Liver (tissue), 9 donors: Measurements from ENCODE around the gene ENOX1. TPM values are rescaled to one million over a fixed set of nuclear protein-coding genes. Genes with fewer than 3 reads are reported as not detected.

Experiments
- DNase-seq: peaks from one replicate; pipeline ENCODE4 v3.0.0-alpha.2; 2017; ENCODE audit warnings: low spot score
- H3K27ac ChIP-seq, 2 donors: one replicate each; pipeline ENCODE4 v1.7.0; 2013; ENCODE audit warnings: inconsistent platforms in 2 of 2, low read length in 2 of 2, control low read depth in 1 of 2, low read depth in 1 of 2, mild to moderate bottlenecking in 1 of 2
- H3K27me3 ChIP-seq, 4 donors: one replicate each; pipeline versions ENCODE4 v1.6.1 to v1.7.0; 2013; ENCODE audit warnings: low read length in 3 of 4, inconsistent platforms in 1 of 4, mild to moderate bottlenecking in 1 of 4, moderate library complexity in 1 of 4; ENCODE audit not compliant: control insufficient read depth in 4 of 4, insufficient read depth in 4 of 4
- H3K36me3 ChIP-seq, 4 donors: one replicate each; pipeline versions ENCODE4 v1.6.1 to v1.7.0; 2013; ENCODE audit warnings: low read length in 3 of 4, mild to moderate bottlenecking in 3 of 4, low read depth in 1 of 4, moderate library complexity in 1 of 4; ENCODE audit not compliant: control insufficient read depth in 4 of 4, insufficient read depth in 3 of 4
- H3K4me1 ChIP-seq, 4 donors: one replicate each; pipeline versions ENCODE4 v1.6.1 to v1.7.0; 2013; ENCODE audit warnings: low read length in 3 of 4, mild to moderate bottlenecking in 3 of 4, moderate library complexity in 1 of 4; ENCODE audit not compliant: control insufficient read depth in 4 of 4, insufficient read depth in 4 of 4
- H3K4me3 ChIP-seq, 3 donors: one replicate each; pipeline versions ENCODE4 v1.6.1 to v1.7.0; 2013; ENCODE audit warnings: low read length in 3 of 3, control low read depth in 1 of 3, low read depth in 1 of 3, mild to moderate bottlenecking in 1 of 3
- H3K9ac ChIP-seq, 2 donors: one replicate each; pipeline ENCODE4 v1.7.0; 2013; ENCODE audit warnings: low read length in 2 of 2, mild to moderate bottlenecking in 2 of 2, moderate library complexity in 2 of 2, control low read depth in 1 of 2, low read depth in 1 of 2
- H3K9me3 ChIP-seq, 4 donors: one replicate each; pipeline versions ENCODE4 v1.6.1 to v1.7.0; 2013; ENCODE audit warnings: low read length in 3 of 4; ENCODE audit not compliant: control insufficient read depth in 4 of 4
- EGR1 ChIP-seq, 2 donors: IDR thresholded peaks; 2 replicates each; pipeline ENCODE4 v1.6.1; 2016 to 2018; ENCODE audit warnings: antibody characterized with exemption in 2 of 2, low read depth in 2 of 2
- FOXA1 ChIP-seq: IDR thresholded peaks from 2 replicates; pipeline ENCODE4 v1.6.1; 2016; ENCODE audit warnings: antibody characterized with exemption
- FOXA2 ChIP-seq: IDR thresholded peaks from 2 replicates; pipeline ENCODE4 v1.6.1; 2016; ENCODE audit warnings: antibody characterized with exemption
- GABPA ChIP-seq, 2 donors: IDR thresholded peaks in 1 of 2; conservative IDR thresholded peaks in 1 of 2; 2 replicates each; pipeline ENCODE4 v1.6.1; 2016; ENCODE audit warnings: antibody characterized with exemption in 2 of 2, mild to moderate bottlenecking in 1 of 2, moderate library complexity in 1 of 2
- HNF4A ChIP-seq, 2 donors: conservative IDR thresholded peaks; 2 replicates each; pipeline ENCODE4 v1.6.1; 2016; ENCODE audit warnings: antibody characterized with exemption in 2 of 2, mild to moderate bottlenecking in 2 of 2
- HNF4G ChIP-seq: IDR thresholded peaks from 2 replicates; pipeline ENCODE4 v1.6.1; 2016; ENCODE audit warnings: antibody characterized with exemption
- JUND ChIP-seq, 2 donors: IDR thresholded peaks; 2 replicates each; pipeline ENCODE4 v1.6.1; 2016; ENCODE audit warnings: antibody characterized with exemption in 2 of 2
- NR2F2 ChIP-seq: IDR thresholded peaks from 2 replicates; pipeline ENCODE4 v1.6.1; 2016; ENCODE audit warnings: antibody characterized with exemption
- RXRA ChIP-seq, 2 donors: IDR thresholded peaks; 2 replicates each; pipeline ENCODE4 v1.6.1; 2017 to 2018; ENCODE audit warnings: antibody characterized with exemption in 2 of 2, mild to moderate bottlenecking in 1 of 2
- SP1 ChIP-seq: IDR thresholded peaks from 2 replicates; pipeline ENCODE4 v1.6.1; 2018; ENCODE audit warnings: antibody characterized with exemption, mild to moderate bottlenecking
- TAF1 ChIP-seq: conservative IDR thresholded peaks from 2 replicates; pipeline ENCODE4 v1.6.1; 2016; ENCODE audit warnings: antibody characterized with exemption, mild to moderate bottlenecking
- YY1 ChIP-seq: IDR thresholded peaks from 2 replicates; pipeline ENCODE4 v1.6.1; 2016; ENCODE audit warnings: antibody characterized with exemption, mild to moderate bottlenecking
- WGBS: extraction: QIAGEN DNeasy Blood & Tissue Kit; methylation state at CpG from one replicate; pipeline ENCODE4 v1.1.7; 2013; 5-methylcytosine and 5-hydroxymethylcytosine counted together
- polyA plus RNA-seq, 2 donors: library from polyadenylated mRNA; stranded (reverse) in 1 of 2; unstranded in 1 of 2; fragments of 200-250 nt in 1 of 2; fragments of >200 nt in 1 of 2; fragmentation: Nextera tagmentation in 1 of 2; extraction: Ambion mirVana in 1 of 2; gene quantifications; one replicate each; pipeline versions ENCODE4 v1.2.1 to v1.2.3, GENCODE V29; 2013 to 2015
- total RNA-seq, 2 donors: library from RNA; depleted of rRNA; stranded (reverse); fragments of >200 nt; gene quantifications; one replicate each; pipeline ENCODE4 v1.2.3, GENCODE V29; 2014
- TF ChIP-seq, protein P1 (sequence below): IDR thresholded peaks from 2 replicates; pipeline ENCODE4 v1.6.1; 2016; ENCODE audit warnings: antibody characterized with exemption
- TF ChIP-seq, protein P2 (sequence below): IDR thresholded peaks from 2 replicates; pipeline ENCODE4 v1.6.1; 2016; ENCODE audit warnings: antibody characterized with exemption
- TF ChIP-seq, protein P3 (sequence below): IDR thresholded peaks from 2 replicates; pipeline ENCODE4 v1.6.1; 2016; ENCODE audit warnings: antibody characterized with exemption, mild to moderate bottlenecking
- TF ChIP-seq, protein P4 (sequence below): IDR thresholded peaks from 2 replicates; pipeline ENCODE4 v1.6.1; 2016; ENCODE audit warnings: antibody characterized with exemption
- donor health status: healthy.
- donor health status: healthy.
- donor health status: healthy.
- donor health status: healthy.
- donor health status: healthy.

The ENOX1 gene
- total and polyA plus RNA-seq, 4 donors: 0.02 to 0.33 (median 0.08) TPM; not detected in 1

DNA sequence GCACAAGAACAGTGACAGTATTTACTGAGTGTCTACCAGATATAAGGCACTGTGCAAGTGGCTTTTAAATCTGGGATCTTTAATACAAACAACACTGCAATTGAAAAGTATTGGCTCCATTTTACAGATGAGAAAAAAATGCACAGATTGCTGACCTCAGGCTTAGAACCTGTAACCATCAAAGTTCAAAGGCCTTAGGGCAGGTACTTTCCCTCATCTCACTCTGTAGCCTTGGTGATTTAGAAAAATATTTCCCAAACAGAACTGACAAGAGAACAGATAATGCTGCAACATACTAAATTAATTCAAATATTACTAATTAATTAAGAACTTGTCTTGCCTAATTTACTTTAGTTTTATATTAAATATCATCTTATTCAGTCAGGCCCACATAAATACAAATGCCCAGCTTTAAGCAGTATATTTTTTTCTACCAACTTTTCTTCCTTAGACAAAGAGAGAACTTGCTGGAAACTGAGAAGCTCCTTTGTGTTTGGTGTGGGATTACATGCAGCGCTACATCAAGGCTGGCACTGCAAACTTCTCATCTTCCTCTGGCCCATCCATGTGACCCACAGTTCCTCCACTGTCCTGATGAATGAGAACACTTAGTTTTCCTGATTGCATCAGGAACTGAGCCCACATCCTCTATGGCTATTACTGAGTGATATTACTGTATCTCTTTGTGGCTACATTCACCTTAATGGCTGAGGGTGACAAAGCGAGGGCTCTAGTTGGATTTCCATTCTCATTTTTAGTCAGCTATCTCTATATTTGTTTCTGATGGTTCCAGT lies 302.1 kb downstream of the ENOX1 start (continued):
- TF ChIP-seq, protein P1, sequence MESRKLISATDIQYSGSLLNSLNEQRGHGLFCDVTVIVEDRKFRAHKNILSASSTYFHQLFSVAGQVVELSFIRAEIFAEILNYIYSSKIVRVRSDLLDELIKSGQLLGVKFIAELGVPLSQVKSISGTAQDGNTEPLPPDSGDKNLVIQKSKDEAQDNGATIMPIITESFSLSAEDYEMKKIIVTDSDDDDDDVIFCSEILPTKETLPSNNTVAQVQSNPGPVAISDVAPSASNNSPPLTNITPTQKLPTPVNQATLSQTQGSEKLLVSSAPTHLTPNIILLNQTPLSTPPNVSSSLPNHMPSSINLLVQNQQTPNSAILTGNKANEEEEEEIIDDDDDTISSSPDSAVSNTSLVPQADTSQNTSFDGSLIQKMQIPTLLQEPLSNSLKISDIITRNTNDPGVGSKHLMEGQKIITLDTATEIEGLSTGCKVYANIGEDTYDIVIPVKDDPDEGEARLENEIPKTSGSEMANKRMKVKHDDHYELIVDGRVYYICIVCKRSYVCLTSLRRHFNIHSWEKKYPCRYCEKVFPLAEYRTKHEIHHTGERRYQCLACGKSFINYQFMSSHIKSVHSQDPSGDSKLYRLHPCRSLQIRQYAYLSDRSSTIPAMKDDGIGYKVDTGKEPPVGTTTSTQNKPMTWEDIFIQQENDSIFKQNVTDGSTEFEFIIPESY: no peak

DNA sequence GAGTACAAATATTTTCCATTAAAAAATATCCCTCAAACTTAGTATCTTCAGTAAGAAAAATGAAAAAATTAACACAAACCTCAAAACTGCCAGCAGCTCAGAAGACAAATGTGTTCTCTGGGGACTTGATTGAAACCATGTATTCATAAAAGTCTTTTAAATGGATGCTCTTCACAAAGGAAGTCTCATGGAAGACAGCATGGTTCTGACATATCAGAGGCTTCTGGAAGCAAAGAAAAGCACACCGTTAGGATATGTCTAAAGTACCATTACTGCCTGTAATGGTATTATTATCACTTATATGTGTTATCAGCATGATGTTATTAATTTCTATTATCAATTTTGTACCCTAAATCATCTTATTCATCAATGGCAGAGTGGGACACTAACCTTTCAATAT lies 302.8 kb downstream of the ENOX1 start:
- Histone ChIP-seq H3K36me3 (no peaks in the 10 kb centered on the region), H3K9ac (no peak overlapping the region), H3K4me1 (no peaks in the 10 kb centered on the region), H3K4me3 (no peak overlapping the region), H3K27me3 (no peaks in the 10 kb centered on the region), H3K9me3 (no peaks in the 10 kb centered on the region), H3K27ac (no peak overlapping the region)
- no peak for DNase-seq
- WGBS: 92% methylated on average over 1 of the region's 1 CpG
- no peak for TF ChIP-seq YY1
- TF ChIP-seq JUND (IDR thresholded peaks at IDR 0.05): no peak
- TF ChIP-seq, protein P2, sequence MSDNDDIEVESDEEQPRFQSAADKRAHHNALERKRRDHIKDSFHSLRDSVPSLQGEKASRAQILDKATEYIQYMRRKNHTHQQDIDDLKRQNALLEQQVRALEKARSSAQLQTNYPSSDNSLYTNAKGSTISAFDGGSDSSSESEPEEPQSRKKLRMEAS: no peak
- no peak for TF ChIP-seq EGR1 (IDR thresholded peaks at IDR 0.05; ENCODE audit: low read depth in 2 of 2)
- no peak for TF ChIP-seq FOXA2
- TF ChIP-seq TAF1: no peak
- TF ChIP-seq GABPA (IDR thresholded peaks at IDR 0.05 in 1 of 2, conservative IDR thresholded peaks at IDR 0.05 in 1 of 2): no peak
- TF ChIP-seq, protein P3, sequence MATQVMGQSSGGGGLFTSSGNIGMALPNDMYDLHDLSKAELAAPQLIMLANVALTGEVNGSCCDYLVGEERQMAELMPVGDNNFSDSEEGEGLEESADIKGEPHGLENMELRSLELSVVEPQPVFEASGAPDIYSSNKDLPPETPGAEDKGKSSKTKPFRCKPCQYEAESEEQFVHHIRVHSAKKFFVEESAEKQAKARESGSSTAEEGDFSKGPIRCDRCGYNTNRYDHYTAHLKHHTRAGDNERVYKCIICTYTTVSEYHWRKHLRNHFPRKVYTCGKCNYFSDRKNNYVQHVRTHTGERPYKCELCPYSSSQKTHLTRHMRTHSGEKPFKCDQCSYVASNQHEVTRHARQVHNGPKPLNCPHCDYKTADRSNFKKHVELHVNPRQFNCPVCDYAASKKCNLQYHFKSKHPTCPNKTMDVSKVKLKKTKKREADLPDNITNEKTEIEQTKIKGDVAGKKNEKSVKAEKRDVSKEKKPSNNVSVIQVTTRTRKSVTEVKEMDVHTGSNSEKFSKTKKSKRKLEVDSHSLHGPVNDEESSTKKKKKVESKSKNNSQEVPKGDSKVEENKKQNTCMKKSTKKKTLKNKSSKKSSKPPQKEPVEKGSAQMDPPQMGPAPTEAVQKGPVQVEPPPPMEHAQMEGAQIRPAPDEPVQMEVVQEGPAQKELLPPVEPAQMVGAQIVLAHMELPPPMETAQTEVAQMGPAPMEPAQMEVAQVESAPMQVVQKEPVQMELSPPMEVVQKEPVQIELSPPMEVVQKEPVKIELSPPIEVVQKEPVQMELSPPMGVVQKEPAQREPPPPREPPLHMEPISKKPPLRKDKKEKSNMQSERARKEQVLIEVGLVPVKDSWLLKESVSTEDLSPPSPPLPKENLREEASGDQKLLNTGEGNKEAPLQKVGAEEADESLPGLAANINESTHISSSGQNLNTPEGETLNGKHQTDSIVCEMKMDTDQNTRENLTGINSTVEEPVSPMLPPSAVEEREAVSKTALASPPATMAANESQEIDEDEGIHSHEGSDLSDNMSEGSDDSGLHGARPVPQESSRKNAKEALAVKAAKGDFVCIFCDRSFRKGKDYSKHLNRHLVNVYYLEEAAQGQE: no peak
- TF ChIP-seq HNF4G: no peak
- TF ChIP-seq HNF4A (conservative IDR thresholded peaks at IDR 0.05): no peak
- no peak for TF ChIP-seq FOXA1
- TF ChIP-seq, protein P1: no peak
- TF ChIP-seq NR2F2: no peak
- TF ChIP-seq RXRA (IDR thresholded peaks at IDR 0.05): no peak
- TF ChIP-seq, protein P4, sequence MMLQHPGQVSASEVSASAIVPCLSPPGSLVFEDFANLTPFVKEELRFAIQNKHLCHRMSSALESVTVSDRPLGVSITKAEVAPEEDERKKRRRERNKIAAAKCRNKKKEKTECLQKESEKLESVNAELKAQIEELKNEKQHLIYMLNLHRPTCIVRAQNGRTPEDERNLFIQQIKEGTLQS: no peak
- TF ChIP-seq SP1: no peak
